T-helper 2 cell treated with Interferon-gamma antibody and Interleukin-4, amounts not matched to agents 5 μg/mL and 100 μg/mL, for 36 hours (primary cell): ENCODE measurements around the gene COL6A6.
"Not testable (repeated sequence)": the region's sequence is repeated elsewhere in the genome, so short reads cannot be mapped to it uniquely, and the experiment has no call there.

Source experiments
- DNase-seq: peaks from one replicate; pipeline ENCODE4 v3.0.0; 2021; ENCODE audit warnings: low spot score
- H3K27ac Mint-ChIP-seq: one replicate; pipeline ENCODE4 v1.8.0; 2021; ENCODE audit warnings: mild to moderate bottlenecking, mixed read lengths
- H3K27me3 Mint-ChIP-seq: one replicate; pipeline ENCODE4 v1.8.0; 2021; ENCODE audit warnings: low read depth, mixed read lengths
- H3K36me3 Mint-ChIP-seq: one replicate; pipeline ENCODE4 v1.8.0; 2021; ENCODE audit warnings: low read depth, mixed read lengths
- H3K4me1 Mint-ChIP-seq: one replicate; pipeline ENCODE4 v1.8.0; 2021; ENCODE audit warnings: low read depth, mixed read lengths
- H3K4me3 Mint-ChIP-seq: one replicate; pipeline ENCODE4 v1.8.0; 2022; ENCODE audit warnings: mild to moderate bottlenecking, moderate library complexity, mixed read lengths
- H3K9me3 Mint-ChIP-seq: one replicate; pipeline ENCODE4 v1.8.0; 2021; ENCODE audit warnings: mixed read lengths

COL6A6 gene

DNA sequence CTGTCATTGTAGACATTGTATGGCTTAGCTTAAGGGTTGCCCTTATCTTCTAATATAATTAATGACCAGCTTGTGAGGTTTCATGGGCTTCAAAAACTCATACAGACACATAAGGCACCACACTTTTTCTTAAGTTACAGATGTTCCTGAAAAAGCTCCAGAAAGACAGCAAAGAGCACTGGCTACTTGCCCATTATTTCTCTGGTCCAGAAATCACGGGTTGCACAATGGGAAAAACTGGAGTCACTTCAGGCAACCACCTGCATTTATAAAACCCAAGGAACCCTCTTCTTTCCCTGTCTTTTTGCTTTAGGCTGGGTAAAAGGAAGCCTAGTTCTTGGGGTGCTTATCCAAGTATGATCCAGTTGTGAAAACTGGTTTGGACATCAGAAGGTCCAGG lies 2.3 kb upstream of the COL6A6 start:
- H3K27me3 Mint-ChIP-seq: peaks cover 30% of the 10 kb centered on the region
- H3K4me1 Mint-ChIP-seq: no peaks in the 10 kb centered on the region
- no peaks in the 10 kb centered on the region for H3K36me3 Mint-ChIP-seq
- H3K27ac Mint-ChIP-seq: no peak overlapping the region
- no peaks in the 10 kb centered on the region for H3K9me3 Mint-ChIP-seq
- no peak for DNase-seq
- H3K4me3 Mint-ChIP-seq: no peak overlapping the region

- H3K27me3 Mint-ChIP-seq: peaks cover 30% of the 10 kb centered on the region
- no peak overlapping the region for H3K4me3 Mint-ChIP-seq
- H3K4me1 Mint-ChIP-seq: no peaks in the 10 kb centered on the region
- no peaks in the 10 kb centered on the region for H3K36me3 Mint-ChIP-seq
- H3K27ac Mint-ChIP-seq: no peak overlapping the region
- DNase-seq: no peak
- no peaks in the 10 kb centered on the region for H3K9me3 Mint-ChIP-seq
These were observed 1.2 kb upstream of the COL6A6 start for GRCh38 chr3:130515755-130516154.

DNA sequence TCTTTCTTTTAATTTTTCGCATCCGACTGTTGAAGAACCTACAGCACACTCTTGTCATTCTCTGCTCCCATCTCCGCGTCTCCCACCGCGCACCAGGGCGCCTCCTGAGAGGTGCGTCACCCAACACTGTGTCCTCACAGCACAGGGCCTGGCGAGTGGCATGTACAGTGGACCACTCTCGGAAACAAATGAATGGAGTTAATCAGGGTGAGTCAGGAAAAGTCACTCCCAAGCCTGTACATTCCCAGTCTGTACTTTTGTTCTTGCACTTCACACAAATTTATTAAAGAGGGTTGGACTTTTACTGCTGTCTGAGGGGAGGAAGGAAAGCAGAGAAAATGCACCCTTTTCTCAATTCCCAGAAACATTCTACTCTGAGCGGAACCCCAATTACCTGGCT lies 625 bp downstream of the COL6A6 start:
- H3K9me3 Mint-ChIP-seq: no peaks in the 10 kb centered on the region
- no peaks in the 10 kb centered on the region for H3K36me3 Mint-ChIP-seq
- H3K27ac Mint-ChIP-seq: no peak overlapping the region
- H3K27me3 Mint-ChIP-seq: peaks cover 30% of the 10 kb centered on the region
- no peak overlapping the region for H3K4me3 Mint-ChIP-seq
- H3K4me1 Mint-ChIP-seq: no peaks in the 10 kb centered on the region
- no peak for DNase-seq

DNA sequence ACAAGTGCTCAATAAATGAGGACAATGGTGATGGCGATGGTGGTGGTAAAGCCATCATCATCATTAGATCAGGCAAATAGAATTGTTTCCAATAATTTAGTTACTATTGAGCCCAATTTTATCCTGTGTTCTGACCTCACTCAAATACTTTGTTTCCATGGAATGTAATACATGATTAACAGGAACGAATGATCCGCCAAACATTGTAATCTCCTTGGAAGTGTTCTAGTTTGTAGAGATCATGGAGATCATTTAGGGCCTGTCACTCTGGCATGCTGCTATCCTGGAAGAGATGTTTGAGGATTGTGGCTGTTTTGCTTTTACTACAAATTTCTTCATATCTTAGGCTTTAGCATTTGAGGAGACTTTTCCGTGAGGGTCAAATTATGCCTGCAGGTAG lies 2.8 kb downstream of the COL6A6 start:
- no peak overlapping the region for H3K27ac Mint-ChIP-seq
- DNase-seq: no peak
- no peak overlapping the region for H3K4me3 Mint-ChIP-seq
- H3K36me3 Mint-ChIP-seq: no peaks in the 10 kb centered on the region
- no peaks in the 10 kb centered on the region for H3K4me1 Mint-ChIP-seq
- H3K27me3 Mint-ChIP-seq: peaks cover 27% of the 10 kb centered on the region
- no peaks in the 10 kb centered on the region for H3K9me3 Mint-ChIP-seq

DNA sequence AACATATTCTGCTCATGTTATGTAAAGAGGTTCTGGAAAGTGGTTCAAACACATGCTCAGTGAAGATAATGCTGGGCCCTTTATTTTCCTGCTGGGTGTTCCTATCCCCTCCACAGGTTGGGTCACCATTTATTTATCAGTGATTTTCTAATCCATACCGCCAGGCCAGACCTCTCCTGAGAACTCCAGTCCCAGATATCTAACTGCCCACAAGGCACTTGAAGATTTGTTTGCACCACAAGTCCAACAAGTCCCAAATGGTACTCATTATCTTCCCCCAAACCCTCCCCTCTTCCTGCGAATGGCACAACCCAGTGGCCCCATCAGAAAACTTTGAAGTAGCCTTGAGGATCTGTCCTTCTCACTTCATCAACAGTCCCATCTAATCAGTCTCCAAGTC lies 5.4 kb downstream of the COL6A6 start:
- DNase-seq: no peak
- Mint-ChIP-seq H3K36me3 (no peaks in the 10 kb centered on the region), H3K27me3 (peaks cover 21% of the 10 kb centered on the region), H3K9me3 (no peaks in the 10 kb centered on the region), H3K27ac (no peak overlapping the region), H3K4me1 (no peaks in the 10 kb centered on the region), H3K4me3 (no peak overlapping the region)

DNA sequence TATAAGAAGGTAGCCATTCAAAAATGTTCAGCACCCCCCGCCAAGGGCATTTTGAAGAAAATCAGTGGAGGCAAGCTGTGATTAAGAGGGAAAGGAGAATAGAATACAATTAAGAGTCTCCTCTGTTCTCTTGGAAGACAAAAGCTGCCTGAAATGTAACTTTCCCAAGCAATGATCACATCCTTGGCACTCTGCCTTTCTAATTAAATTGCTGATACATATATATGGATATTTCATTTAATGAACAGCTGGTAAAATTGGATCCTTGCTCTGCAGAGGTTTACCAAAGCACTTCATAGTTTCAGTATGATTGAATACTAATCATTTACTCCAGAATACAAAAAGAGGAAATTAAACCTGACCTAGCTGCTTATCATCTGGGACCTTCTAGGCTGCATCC lies 10.4 kb downstream of the COL6A6 start:
- Mint-ChIP-seq H3K4me1 (peaks cover 5% of the 10 kb centered on the region), H3K27me3 (peaks cover 8% of the 10 kb centered on the region), H3K36me3 (no peaks in the 10 kb centered on the region), H3K4me3 (no peak overlapping the region), H3K27ac (no peak overlapping the region), H3K9me3 (no peaks in the 10 kb centered on the region)
- DNase-seq: no peak

DNA sequence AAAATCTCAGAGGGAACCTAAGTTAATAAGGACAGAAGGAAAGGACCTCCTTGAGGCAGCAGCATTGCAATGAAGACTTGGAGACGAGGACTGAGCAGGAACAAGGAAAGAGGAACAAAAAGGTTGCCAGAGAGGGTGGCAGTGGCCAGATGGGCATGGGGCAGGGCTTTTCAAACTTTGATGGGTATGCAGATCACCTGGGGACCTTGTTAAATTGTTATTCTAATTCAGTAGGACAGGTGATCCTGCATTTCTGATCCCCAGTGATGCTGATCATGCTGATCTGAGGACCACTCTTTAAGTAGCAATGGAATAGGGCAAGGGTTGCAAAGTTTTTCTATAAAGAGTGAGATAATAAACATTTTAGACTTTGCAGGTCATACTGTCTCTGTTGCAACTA lies 11.1 kb downstream of the COL6A6 start:
- no peaks in the 10 kb centered on the region for H3K9me3 Mint-ChIP-seq
- no peaks in the 10 kb centered on the region for H3K36me3 Mint-ChIP-seq
- no peak overlapping the region for H3K27ac Mint-ChIP-seq
- H3K4me3 Mint-ChIP-seq: no peak overlapping the region
- H3K4me1 Mint-ChIP-seq: peaks cover 5% of the 10 kb centered on the region
- H3K27me3 Mint-ChIP-seq: peaks cover 8% of the 10 kb centered on the region
- no peak for DNase-seq

GRCh38 chr3:130529486-130530215 lies 12.7 kb downstream of the COL6A6 start:
- Mint-ChIP-seq H3K27ac (no peak overlapping the region), H3K9me3 (no peaks in the 10 kb centered on the region), H3K4me1 (peaks cover 5% of the 10 kb centered on the region), H3K36me3 (no peaks in the 10 kb centered on the region), H3K27me3 (peaks cover 8% of the 10 kb centered on the region), H3K4me3 (no peak overlapping the region)
- DNase-seq: no peak

DNA sequence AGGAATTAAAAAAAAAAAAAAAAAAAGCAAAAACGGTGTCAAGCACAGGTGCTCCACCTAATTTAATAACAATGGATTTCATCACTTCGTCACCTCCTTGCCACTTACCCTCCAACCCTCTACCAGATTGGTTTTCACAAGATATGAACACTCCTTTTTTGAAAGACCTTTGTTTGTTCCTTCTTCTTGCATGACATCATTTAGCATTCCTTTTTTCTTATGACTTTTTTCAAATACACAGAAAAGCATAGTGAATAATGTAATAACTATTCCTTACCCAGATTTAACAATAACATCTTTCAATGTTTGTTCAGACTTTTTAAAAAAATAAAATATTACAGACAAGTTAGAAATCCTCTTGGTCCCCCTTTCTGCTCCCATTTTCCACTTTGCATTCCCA lies 16.3 kb downstream of the COL6A6 start:
- peaks cover 6% of the 10 kb centered on the region for H3K27me3 Mint-ChIP-seq
- peaks cover 5% of the 10 kb centered on the region for H3K4me1 Mint-ChIP-seq
- no peak overlapping the region for H3K4me3 Mint-ChIP-seq
- H3K36me3 Mint-ChIP-seq: no peaks in the 10 kb centered on the region
- H3K27ac Mint-ChIP-seq: no peak overlapping the region
- H3K9me3 Mint-ChIP-seq: no peaks in the 10 kb centered on the region
- no peak for DNase-seq

DNA sequence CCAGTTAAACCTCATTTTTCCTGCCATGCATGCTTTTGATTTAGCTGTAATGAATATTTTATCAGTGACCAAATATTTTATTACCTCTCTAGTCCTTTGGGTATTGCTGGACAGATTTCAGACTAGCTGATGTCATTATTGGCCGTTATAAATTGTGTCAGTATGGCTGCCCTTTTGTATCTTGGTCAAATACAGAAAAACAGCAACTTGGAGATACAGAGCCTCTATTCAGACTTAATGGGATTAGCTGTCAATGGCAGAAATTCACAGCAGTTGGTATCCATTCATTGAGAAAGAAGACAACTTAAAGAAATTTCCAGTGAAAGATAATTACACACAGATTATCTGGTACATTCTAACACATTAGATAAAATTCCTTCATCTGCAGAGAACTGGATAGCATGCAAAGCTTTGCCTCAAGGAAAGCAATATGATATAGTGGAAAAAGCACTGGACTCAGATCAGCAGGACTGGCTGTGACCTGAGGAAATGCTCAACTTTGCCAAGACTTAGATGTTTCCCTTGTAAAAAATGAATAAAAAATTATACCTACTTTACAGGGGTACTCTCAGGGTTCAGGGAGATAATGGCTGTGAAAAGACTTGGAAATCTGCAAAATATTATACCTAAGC lies 20.8 kb downstream of the COL6A6 start:
- no peak for DNase-seq
- no peak overlapping the region for H3K4me3 Mint-ChIP-seq
- H3K27ac Mint-ChIP-seq: no peak overlapping the region
- H3K27me3 Mint-ChIP-seq: peaks cover 6% of the 10 kb centered on the region
- no peaks in the 10 kb centered on the region for H3K36me3 Mint-ChIP-seq
- no peaks in the 10 kb centered on the region for H3K4me1 Mint-ChIP-seq
- H3K9me3 Mint-ChIP-seq: no peaks in the 10 kb centered on the region

DNA sequence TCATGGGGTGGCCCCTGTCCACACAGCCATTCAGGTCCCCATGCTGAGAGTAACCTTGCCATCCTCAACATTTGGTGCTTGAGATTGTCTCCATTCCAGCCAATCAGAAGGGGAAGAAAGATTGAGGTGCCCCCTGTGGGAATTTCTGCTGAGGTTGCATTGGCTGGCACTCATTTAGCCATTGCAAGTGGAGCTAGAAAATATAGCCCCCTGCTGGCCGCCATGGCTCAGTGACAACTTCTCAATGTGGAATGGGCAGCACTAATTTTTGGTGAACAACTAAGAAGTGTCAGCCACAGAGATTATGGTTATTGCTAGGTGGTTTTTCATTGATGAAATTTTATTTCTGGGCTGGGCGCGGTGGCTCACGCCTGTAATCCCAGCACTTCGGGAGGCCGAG lies 22.0 kb downstream of the COL6A6 start:
- no peak for DNase-seq
- no peak overlapping the region for H3K27ac Mint-ChIP-seq
- H3K36me3 Mint-ChIP-seq: no peaks in the 10 kb centered on the region
- peaks cover 6% of the 10 kb centered on the region for H3K27me3 Mint-ChIP-seq
- no peak overlapping the region for H3K4me3 Mint-ChIP-seq
- H3K9me3 Mint-ChIP-seq: no peaks in the 10 kb centered on the region
- no peaks in the 10 kb centered on the region for H3K4me1 Mint-ChIP-seq

DNA sequence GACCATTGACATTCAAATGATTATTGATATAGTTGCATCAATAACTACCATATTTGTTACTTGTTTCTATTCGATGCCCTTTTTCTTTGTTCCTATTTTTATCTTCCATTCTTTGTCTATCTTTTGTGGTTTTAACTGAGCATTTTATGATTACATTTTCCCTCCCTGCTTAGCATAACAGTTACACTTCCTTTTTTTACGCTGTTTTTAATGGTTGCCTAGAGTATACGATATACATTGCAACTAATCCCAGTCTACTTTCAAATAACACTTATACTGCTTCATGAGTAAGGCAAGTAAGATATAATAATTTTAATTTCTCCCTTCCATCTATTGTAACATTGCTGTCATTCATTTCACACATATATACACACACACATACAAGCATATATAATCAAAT lies 26.3 kb downstream of the COL6A6 start:
- no peak overlapping the region for H3K27ac Mint-ChIP-seq
- no peaks in the 10 kb centered on the region for H3K27me3 Mint-ChIP-seq
- no peaks in the 10 kb centered on the region for H3K9me3 Mint-ChIP-seq

DNA sequence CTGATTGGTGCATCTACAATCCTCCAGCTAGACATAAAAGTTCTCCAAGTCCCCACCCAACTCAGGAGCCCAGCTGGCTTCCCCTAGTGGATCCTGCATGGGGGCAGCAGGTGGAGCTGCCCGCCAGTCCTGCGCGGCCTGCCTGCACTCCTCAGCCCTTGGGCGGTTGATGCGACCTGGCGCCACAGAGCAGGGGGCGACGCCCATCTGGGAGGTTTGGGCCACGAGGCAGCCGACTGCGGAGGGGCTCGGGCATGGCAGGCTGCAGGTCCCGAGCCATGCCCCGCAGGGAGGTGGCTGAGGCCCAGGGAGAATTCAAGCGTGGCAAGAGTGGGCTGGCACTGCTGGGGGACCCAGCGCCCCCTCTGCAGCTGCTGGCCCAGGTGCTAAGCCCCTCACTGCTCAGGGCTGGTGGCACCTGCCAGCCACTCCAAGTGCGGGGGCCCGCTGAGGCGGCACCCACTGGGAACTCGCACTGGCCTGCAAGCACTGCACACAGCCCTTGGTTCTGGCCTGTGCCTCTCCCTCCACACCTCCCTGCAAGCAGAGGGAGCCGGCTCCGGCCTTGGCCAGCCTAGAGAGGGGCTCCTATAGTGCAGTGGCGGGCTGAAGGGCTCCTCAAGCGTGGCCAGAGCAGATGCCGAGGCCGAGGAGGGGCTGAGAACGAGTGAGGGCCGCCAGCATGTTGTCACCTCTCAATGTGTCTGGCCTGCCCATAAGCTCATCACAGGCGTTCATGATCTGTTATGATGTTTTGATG lies 30.1 kb downstream of the COL6A6 start:
- DNase-seq: no peak
- Mint-ChIP-seq H3K4me3 (no peak overlapping the region), H3K27ac (no peak overlapping the region), H3K9me3 (no peaks in the 10 kb centered on the region), H3K36me3 (no peaks in the 10 kb centered on the region), H3K27me3 (no peaks in the 10 kb centered on the region), H3K4me1 (no peaks in the 10 kb centered on the region)

More for the DNA sequence above, 26.3 kb downstream of the COL6A6 start:
- Mint-ChIP-seq H3K36me3 (no peaks in the 10 kb centered on the region), H3K4me1 (no peaks in the 10 kb centered on the region), H3K4me3 (no peak overlapping the region)
- no peak for DNase-seq

GRCh38 chr3:130547680-130548065 lies 30.7 kb downstream of the COL6A6 start:
- H3K27ac Mint-ChIP-seq, H3K36me3 Mint-ChIP-seq, DNase-seq, H3K9me3 Mint-ChIP-seq, H3K4me1 Mint-ChIP-seq, H3K4me3 Mint-ChIP-seq, H3K27me3 Mint-ChIP-seq: not testable (repeated sequence)
